HG03521 (cell line): ENCODE measurements around the gene SLC44A4.
"Not testable (repeated sequence)": the region's sequence is repeated elsewhere in the genome, so short reads cannot be mapped to it uniquely, and the experiment has no call there.

Experiments
- ATAC-seq: cut with Tn5 transposase; IDR thresholded peaks from one replicate; pipeline ENCODE4 v1.9.1; 2021; ENCODE audit warnings: mild to moderate bottlenecking, moderate library complexity; ENCODE audit not compliant: unreplicated experiment

Gene SLC44A4

DNA sequence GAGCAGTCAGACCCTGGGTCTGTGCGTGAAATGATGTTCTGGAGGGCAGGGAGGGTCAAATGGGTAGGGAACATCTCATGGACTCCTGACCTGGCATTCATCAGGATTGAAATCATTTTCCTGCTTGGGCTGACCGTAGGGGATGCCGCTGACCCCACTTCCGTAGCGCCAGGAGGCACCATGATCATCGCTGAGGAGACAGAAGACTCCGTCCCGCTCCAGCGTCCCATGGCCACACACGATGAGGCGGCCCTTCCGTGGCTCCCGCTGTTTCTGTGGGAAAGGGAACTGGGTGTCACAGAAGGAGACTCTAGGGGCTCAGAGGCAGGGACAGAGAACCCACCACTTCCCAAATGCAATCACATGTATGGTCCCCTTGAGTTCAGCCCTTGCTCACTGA, 18.4 kb downstream of the SLC44A4 start:
- ATAC-seq = no peak

DNA sequence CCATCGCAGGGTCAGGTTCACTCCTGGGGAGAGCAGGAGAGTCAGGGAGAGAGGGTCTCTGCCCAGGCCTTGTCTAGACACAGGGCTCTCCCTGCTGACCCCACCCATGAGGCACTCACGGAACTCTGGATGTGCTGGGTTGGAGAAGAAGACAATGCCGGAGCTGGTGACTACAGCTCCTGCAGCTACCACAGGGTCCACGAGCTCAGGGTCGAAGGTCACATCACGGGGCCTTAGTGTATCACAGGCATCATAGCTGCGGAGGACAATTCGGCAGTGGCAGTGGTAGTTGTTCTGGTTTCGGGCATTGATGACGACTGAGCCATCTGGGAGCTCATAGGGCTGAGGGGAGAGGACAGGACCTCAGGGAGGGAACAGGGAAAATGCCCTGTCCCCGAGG, 18.9 kb downstream of the SLC44A4 start:
- no peak for ATAC-seq

DNA sequence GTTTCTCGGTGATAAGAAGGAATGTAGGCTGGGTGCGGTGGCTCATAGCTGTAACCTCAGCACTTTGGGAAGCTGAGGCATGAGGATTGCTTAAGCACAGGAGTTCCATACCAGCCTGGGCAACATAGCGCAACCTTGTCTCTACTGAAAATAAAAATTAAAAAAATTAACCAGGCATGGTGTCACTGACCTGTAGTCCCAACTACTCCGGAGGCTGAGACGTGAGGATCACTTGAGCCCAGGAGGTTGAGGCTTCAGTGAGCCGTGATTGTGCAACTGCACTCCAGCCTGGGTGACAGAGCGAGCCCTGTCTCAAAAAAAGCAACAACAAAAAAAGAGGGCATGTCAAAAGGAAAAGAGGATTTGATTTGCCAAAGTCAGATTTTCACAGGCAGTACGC, 20.1 kb downstream of the SLC44A4 start:
- no peak for ATAC-seq

DNA sequence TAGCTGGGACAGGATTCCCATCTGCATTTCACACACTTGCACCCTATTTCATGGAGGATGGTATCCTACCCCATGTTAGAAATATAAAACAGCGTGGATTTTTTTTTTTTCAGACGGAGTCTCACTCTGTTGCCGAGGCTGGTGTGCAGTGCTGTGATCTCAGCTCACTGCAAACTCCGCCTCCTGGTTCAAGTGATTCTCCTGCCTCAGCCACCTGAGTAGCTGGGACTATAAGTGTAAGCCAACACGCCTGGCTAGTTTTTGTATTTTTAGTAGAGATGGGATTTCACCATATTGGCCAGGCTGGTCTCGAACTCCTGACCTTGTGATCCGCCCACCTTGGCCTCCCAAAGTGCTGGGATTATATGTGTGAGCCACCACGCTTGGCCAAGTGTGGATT, 21.0 kb downstream of the SLC44A4 start:
- not testable (repeated sequence) for ATAC-seq

GRCh38 chr6:31851980-31852718, 26.6 kb downstream of the SLC44A4 start:
- not testable (repeated sequence) for ATAC-seq

- ATAC-seq = no peak
Observed at GRCh38 chr6:31851485-31851832, 27.3 kb downstream of the SLC44A4 start.

DNA sequence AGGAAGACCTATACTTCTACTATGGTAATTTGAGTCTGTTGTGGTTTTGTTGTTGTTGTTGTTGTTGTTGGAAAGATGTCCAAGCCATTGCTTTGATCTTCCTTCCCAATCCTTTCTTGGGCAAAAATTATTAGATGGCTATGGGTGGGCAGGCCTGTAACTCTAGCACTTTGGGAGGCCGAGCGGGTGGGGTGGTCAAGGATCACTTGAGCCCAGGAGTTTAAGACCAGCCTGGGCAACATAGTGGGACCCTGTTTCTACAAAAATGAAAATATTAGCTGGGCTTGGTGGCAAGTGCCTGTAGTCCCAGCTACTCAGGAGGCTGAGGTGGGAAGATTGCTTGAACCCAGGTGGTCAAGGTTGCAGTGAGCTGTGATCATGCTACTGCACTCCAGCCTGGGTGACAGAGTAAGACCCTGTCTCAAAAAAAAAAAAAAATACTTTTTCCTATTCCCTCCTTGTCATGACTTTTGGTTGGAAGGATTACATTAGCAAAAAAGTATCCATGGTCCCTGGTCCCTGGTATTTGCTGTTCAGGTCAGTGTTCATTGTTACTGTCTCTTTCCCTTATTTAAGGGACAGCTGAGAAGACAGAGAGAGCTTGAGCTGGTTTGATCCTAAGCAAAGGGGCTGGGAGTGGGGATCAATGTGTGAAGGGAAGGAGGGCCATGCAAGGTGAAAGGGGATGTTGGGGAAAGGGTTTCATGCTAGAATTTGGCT, 27.9 kb downstream of the SLC44A4 start:
- ATAC-seq = no peak

GRCh38 chr6:31847276-31847978, 31.4 kb downstream of the SLC44A4 start:
- ATAC-seq = no peak

GRCh38 chr6:31844507-31844906, 34.3 kb downstream of the SLC44A4 start:
- ATAC-seq = no peak

DNA sequence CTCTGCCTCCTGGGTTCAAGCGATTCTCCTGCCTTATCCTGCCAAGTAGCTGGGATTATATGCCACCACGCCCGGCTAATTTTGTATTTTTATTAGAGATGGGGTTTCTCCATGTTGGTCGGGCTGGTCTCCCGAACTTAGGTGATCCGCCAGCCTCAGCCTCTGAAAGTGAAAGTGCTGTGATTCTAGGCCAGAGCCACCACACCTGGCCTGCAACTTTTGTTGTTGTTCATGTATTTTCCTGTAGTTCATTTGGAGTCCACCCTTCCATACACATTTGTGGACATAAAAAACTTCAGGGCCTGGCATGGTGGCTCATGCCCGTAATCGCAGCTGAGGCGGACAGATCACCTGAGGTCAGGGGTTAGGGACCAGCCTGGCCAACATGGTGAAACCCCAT, 36.7 kb downstream of the SLC44A4 start:
- no peak for ATAC-seq

GRCh38 chr6:31839779-31840126, 39.0 kb downstream of the SLC44A4 start:
- not testable (repeated sequence) for ATAC-seq

DNA sequence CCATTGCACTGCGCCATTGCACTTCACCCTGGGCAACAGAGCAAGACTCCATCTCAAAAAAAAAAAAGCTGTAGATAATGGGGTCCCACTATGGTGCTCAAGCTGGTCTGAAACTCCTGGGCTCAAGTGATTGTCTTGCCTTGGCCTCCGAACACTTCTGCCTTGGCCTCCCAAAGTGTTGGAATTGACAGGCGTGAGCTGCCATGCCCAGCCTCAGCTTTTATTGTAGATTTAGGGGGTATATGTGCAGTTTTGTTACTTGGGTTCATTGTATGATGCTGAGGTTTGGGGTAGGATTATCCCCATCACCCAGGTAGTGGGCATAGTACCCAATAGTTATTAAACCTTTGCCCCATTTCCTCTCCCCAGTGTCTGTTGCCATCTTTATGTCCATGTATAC, 39.8 kb downstream of the SLC44A4 start:
- ATAC-seq = no peak

GRCh38 chr6:31838114-31838553, 40.7 kb downstream of the SLC44A4 start:
- ATAC-seq = not testable (repeated sequence)

GRCh38 chr6:31837369-31838113, 41.3 kb downstream of the SLC44A4 start:
- no peak for ATAC-seq

GRCh38 chr6:31836474-31837368, 42.1 kb downstream of the SLC44A4 start:
- ATAC-seq = no peak

DNA sequence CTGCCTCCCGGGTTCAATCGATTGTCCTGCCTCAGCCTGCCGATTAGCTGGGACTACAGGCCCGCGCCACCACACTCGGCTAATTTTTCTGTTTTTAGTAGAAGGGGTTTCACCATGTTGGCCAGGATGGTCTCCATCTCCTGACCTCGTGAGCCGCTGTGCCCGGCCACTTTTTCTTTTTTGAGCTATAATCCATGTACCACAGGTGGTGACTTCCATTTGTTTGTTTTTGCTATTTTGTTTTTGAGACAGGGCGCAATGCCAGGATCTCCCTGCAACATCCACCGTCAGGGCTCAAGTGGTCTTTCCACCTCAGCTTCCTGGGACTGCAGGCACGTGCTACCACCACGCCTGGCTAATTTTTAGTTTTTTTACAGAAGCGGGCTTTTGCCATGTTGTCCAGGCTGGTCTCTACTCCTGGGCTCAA, 42.7 kb downstream of the SLC44A4 start:
- ATAC-seq = no peak

DNA sequence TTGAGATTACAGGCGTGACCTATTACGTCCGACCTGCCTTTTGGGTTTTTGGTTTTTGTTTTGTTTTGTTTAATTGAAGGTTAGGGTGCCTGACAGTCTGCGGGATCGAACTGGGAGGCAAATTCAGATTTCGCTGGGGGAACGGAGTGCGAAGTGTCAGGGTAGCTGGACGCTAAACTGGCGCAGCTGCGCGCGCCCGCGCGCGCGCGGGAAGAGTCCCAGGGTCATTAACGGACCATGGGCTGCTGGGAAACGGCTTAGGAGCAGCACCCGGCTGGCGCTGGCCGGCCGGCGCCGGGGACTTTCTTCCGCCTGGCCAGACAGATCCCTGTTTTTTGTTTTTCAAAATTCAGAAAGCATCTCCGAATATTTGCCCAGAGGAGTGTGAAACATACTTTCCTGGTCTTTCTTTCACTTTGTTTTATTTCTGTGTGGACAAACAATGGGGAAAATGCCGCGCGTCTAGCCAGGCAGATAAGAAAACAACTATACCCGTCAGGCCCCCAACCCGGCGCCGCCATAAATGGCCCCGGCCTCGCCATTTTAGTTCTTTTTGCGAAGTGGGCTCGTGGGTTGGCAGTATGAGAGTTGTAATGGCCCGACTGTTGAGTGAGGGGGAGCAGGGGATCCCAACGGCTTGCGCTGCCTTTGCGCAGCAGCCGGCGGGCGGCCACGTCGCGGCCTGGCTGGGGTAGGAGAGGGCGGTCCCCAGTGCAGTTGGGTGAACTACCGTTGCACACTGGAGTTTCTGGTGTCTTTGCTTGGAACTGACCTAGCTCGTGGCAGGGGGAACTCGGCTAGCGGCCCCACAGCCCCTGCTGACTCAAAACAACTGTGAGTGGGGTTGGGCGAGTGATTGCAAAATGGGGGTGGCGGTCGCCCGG, 44.2 kb downstream of the SLC44A4 start:
- no peak for ATAC-seq

GRCh38 chr6:31831350-31832215, 47.2 kb downstream of the SLC44A4 start:
- no peak for ATAC-seq
